ENCODE results near the gene FCN1. TPM values are rescaled to one million over a fixed set of nuclear protein-coding genes. Genes with fewer than 3 reads are reported as not detected.
A peak's percentile ranks its signal among the peaks of the same experiment; 100 is the strongest.

The FCN1 gene
- total RNA-seq, 4 donors from 2014 or later, result 0.16 to 0.42 (median 0.34) TPM

GRCh38 chr9:134949681-134950385 is 32.1 kb upstream of the FCN1 start:
- peaks cover 9% of the 10 kb centered on the region for H3K27me3 ChIP-seq
- WGBS, result 87% methylated on average over 11 of the region's 12 CpGs
- no peaks in the 10 kb centered on the region for H3K9me3 ChIP-seq
- H3K4me3 ChIP-seq, result no peak overlapping the region
- no peak overlapping the region for H3K27ac ChIP-seq
- H3K36me3 ChIP-seq, result no peaks in the 10 kb centered on the region
- peaks cover 2% of the 10 kb centered on the region for H3K4me1 ChIP-seq
- peak; percentile 40 to 55 for DNase-seq (ENCODE audit: low spot score in 2 of 2)
- TF ChIP-seq EP300 (IDR thresholded peaks at IDR 0.05), result no peak

GRCh38 chr9:134948149-134948548 is 30.4 kb upstream of the FCN1 start:
- 96% methylated on average over 5 of the region's 11 CpGs for WGBS
- H3K27me3 ChIP-seq, result peaks cover 26% of the 10 kb centered on the region
- peaks cover 19% of the 10 kb centered on the region for H3K4me1 ChIP-seq
- DNase-seq (ENCODE audit: low spot score in 2 of 2), result no peak
- no peak for TF ChIP-seq POLR2A (IDR thresholded peaks at IDR 0.05)
- TF ChIP-seq POLR2AphosphoS5 (IDR thresholded peaks at IDR 0.05), result no peak
- TF ChIP-seq CTCF (IDR thresholded peaks at IDR 0.05), result no peak
- no peak for TF ChIP-seq EP300 (IDR thresholded peaks at IDR 0.05)
- no peak overlapping the region for H3K27ac ChIP-seq
- H3K4me3 ChIP-seq, result no peak overlapping the region
- no peaks in the 10 kb centered on the region for H3K36me3 ChIP-seq
- no peaks in the 10 kb centered on the region for H3K9me3 ChIP-seq

GRCh38 chr9:134947265-134947955 is 29.7 kb upstream of the FCN1 start:
- 97% methylated on average over 9 of the region's 26 CpGs for WGBS
- DNase-seq (ENCODE audit: low spot score in 2 of 2), result no peak
- no peak for TF ChIP-seq POLR2A (IDR thresholded peaks at IDR 0.05)
- no peak for TF ChIP-seq EP300 (IDR thresholded peaks at IDR 0.05)
- TF ChIP-seq CTCF (IDR thresholded peaks at IDR 0.05), result no peak
- no peak for TF ChIP-seq POLR2AphosphoS5 (IDR thresholded peaks at IDR 0.05)
- Histone ChIP-seq H3K36me3 (no peaks in the 10 kb centered on the region), H3K4me1 (peaks cover 26% of the 10 kb centered on the region), H3K9me3 (no peaks in the 10 kb centered on the region), H3K4me3 (no peak overlapping the region), H3K27ac (no peak overlapping the region), H3K27me3 (peaks cover 32% of the 10 kb centered on the region)

GRCh38 chr9:134946663-134947062 is 29.0 kb upstream of the FCN1 start:
- H3K36me3 ChIP-seq, result no peaks in the 10 kb centered on the region
- peaks cover 31% of the 10 kb centered on the region for H3K4me1 ChIP-seq
- peaks cover 39% of the 10 kb centered on the region for H3K27me3 ChIP-seq
- H3K4me3 ChIP-seq, result no peak overlapping the region
- H3K9me3 ChIP-seq, result no peaks in the 10 kb centered on the region
- no peak for DNase-seq (ENCODE audit: low spot score in 2 of 2)
- TF ChIP-seq EP300 (IDR thresholded peaks at IDR 0.05) (no peak), POLR2A (IDR thresholded peaks at IDR 0.05) (no peak), POLR2AphosphoS5 (IDR thresholded peaks at IDR 0.05) (no peak), CTCF (IDR thresholded peaks at IDR 0.05) (no peak)
- no peak overlapping the region for H3K27ac ChIP-seq

- 92% methylated on average over 10 of the region's 12 CpGs for whole genome bisulfite sequencing
- H3K27me3 ChIP-seq, result peaks cover 48% of the 10 kb centered on the region
- TF ChIP-seq EP300 (IDR thresholded peaks at IDR 0.05) (no peak), CTCF (IDR thresholded peaks at IDR 0.05) (no peak), POLR2AphosphoS5 (IDR thresholded peaks at IDR 0.05) (no peak), POLR2A (IDR thresholded peaks at IDR 0.05) (no peak)
These were observed 28.0 kb upstream of the FCN1 start for GRCh38 chr9:134945509-134946275.

More at GRCh38 chr9:134945509-134946275, 28.0 kb upstream of the FCN1 start:
- Histone ChIP-seq H3K4me3 (no peak overlapping the region), H3K27ac (no peak overlapping the region), H3K9me3 (no peaks in the 10 kb centered on the region), H3K4me1 (peaks cover 31% of the 10 kb centered on the region), H3K36me3 (no peaks in the 10 kb centered on the region)
- no peak for DNase-seq (ENCODE audit: low spot score in 2 of 2)
